Measurements from ENCODE around the gene DNAJC3. TPM values are rescaled to one million over a fixed set of nuclear protein-coding genes. Genes with fewer than 3 reads are reported as not detected.

Gene DNAJC3
- 20.6 TPM for total RNA-seq
- polyA plus RNA-seq (ENCODE audit: insufficient read depth in 1 of 8, insufficient read length in 8 of 8, low replicate concordance in 1 of 8): 10 to 100 TPM; 13.9 to 26.3 (median 18.1) TPM
- long read RNA-seq, donor 1, full-length matches to known transcripts: 4 of 9 reads
- long read RNA-seq, donor 1, partial matches to known transcripts: 5 of 9 reads
- long read RNA-seq, donor 1, other reads (novel, unspliced or antisense): 0 of 9 reads
- long read RNA-seq, donor 2: 0 reads
- long read RNA-seq, donor 3, full-length matches to known transcripts: 8 of 8 reads
- long read RNA-seq, donor 3, partial matches to known transcripts: 0 of 8 reads
- long read RNA-seq, donor 3, other reads (novel, unspliced or antisense): 0 of 8 reads
- long read RNA-seq, donor 4, full-length matches to known transcripts: 1 of 1 reads
- long read RNA-seq, donor 4, partial matches to known transcripts: 0 of 1 reads
- long read RNA-seq, donor 4, other reads (novel, unspliced or antisense): 0 of 1 reads
- long read RNA-seq, donor 5, full-length matches to known transcripts: 11 of 16 reads
- long read RNA-seq, donor 5, partial matches to known transcripts: 5 of 16 reads
- long read RNA-seq, donor 5, other reads (novel, unspliced or antisense): 0 of 16 reads
- long read RNA-seq, donor 6, full-length matches to known transcripts: 1 of 1 reads
- long read RNA-seq, donor 6, partial matches to known transcripts: 0 of 1 reads
- long read RNA-seq, donor 6, other reads (novel, unspliced or antisense): 0 of 1 reads
- long read RNA-seq, donor 7, full-length matches to known transcripts: 3 of 43 reads
- long read RNA-seq, donor 7, partial matches to known transcripts: 23 of 43 reads
- long read RNA-seq, donor 7, other reads (novel, unspliced or antisense): 17 of 43 reads
- long read RNA-seq, donor 8, full-length matches to known transcripts: 6 of 6 reads
- long read RNA-seq, donor 8, partial matches to known transcripts: 0 of 6 reads
- long read RNA-seq, donor 8, other reads (novel, unspliced or antisense): 0 of 6 reads
- long read RNA-seq, donor 9, full-length matches to known transcripts: 2 of 2 reads
- long read RNA-seq, donor 9, partial matches to known transcripts: 0 of 2 reads
- long read RNA-seq, donor 9, other reads (novel, unspliced or antisense): 0 of 2 reads
- long read RNA-seq, donor 10, full-length matches to known transcripts: 7 of 7 reads
- long read RNA-seq, donor 10, partial matches to known transcripts: 0 of 7 reads
- long read RNA-seq, donor 10, other reads (novel, unspliced or antisense): 0 of 7 reads
- long read RNA-seq, donor 11, full-length matches to known transcripts: 4 of 4 reads
- long read RNA-seq, donor 11, partial matches to known transcripts: 0 of 4 reads
- long read RNA-seq, donor 11, other reads (novel, unspliced or antisense): 0 of 4 reads

GRCh38 chr13:95676762-95677563 is at the start of gene DNAJC3:
TSS of gene DNAJC3 (plus strand) at chr13:95677139. CDS start at chr13:95677256, 117 bp downstream.
- H3K27me3 ChIP-seq (ENCODE audit: control insufficient read depth, insufficient read depth, low read length): no peaks in the 10 kb centered on the region
- DNase-seq: peak; percentile 99
- peak within 1 kb of the TSS; percentile 85 for H3K4me3 ChIP-seq (ENCODE audit: low read length)
- under 1% methylated on average over 89 of the region's 90 CpGs for WGBS (ENCODE audit: insufficient coverage)
- H3K4me1 ChIP-seq (ENCODE audit: control insufficient read depth, insufficient read depth, low read length): peaks cover 3% of the 10 kb centered on the region
- no peaks in the 10 kb centered on the region for H3K36me3 ChIP-seq (ENCODE audit: control insufficient read depth, insufficient read depth, low read length)
- H3K9me3 ChIP-seq (replicated peaks; ENCODE audit: control insufficient read depth, low read depth, low read length): peaks cover under 1% of the 10 kb centered on the region
- peak within 1 kb of the TSS; percentile 96 for H3K27ac ChIP-seq (ENCODE audit: low read length)

GRCh38 chr13:95627590-95627989 is 49.3 kb upstream of the DNAJC3 start:
- H3K4me3 ChIP-seq (ENCODE audit: low read length): no peak overlapping the region
- no peak for DNase-seq
- peaks cover 54% of the 10 kb centered on the region for H3K36me3 ChIP-seq (ENCODE audit: control insufficient read depth, insufficient read depth, low read length)
- 100% methylated on average over 1 of the region's 1 CpG for WGBS (ENCODE audit: insufficient coverage)
- H3K9me3 ChIP-seq (replicated peaks; ENCODE audit: control insufficient read depth, low read depth, low read length): peaks cover 3% of the 10 kb centered on the region
- H3K27me3 ChIP-seq (ENCODE audit: control insufficient read depth, insufficient read depth, low read length): no peaks in the 10 kb centered on the region
- no peaks in the 10 kb centered on the region for H3K4me1 ChIP-seq (ENCODE audit: control insufficient read depth, insufficient read depth, low read length)
- H3K27ac ChIP-seq (ENCODE audit: low read length): no peak overlapping the region

GRCh38 chr13:95628488-95628887 is 48.5 kb upstream of the DNAJC3 start:
- H3K27ac ChIP-seq (ENCODE audit: low read length): no peak overlapping the region
- H3K4me1 ChIP-seq (ENCODE audit: control insufficient read depth, insufficient read depth, low read length): no peaks in the 10 kb centered on the region
- peaks cover 3% of the 10 kb centered on the region for H3K9me3 ChIP-seq (replicated peaks; ENCODE audit: control insufficient read depth, low read depth, low read length)
- no peak for DNase-seq
- H3K36me3 ChIP-seq (ENCODE audit: control insufficient read depth, insufficient read depth, low read length): peaks cover 55% of the 10 kb centered on the region
- H3K4me3 ChIP-seq (ENCODE audit: low read length): no peak overlapping the region
- no peaks in the 10 kb centered on the region for H3K27me3 ChIP-seq (ENCODE audit: control insufficient read depth, insufficient read depth, low read length)
- no CpG with 5 or more reads among the region's 1 CpG for WGBS (ENCODE audit: insufficient coverage)

GRCh38 chr13:95629071-95629470 is 47.9 kb upstream of the DNAJC3 start:
- H3K36me3 ChIP-seq (ENCODE audit: control insufficient read depth, insufficient read depth, low read length): peaks cover 56% of the 10 kb centered on the region
- H3K4me3 ChIP-seq (ENCODE audit: low read length): no peak overlapping the region
- no peak for DNase-seq
- no peak overlapping the region for H3K27ac ChIP-seq (ENCODE audit: low read length)
- H3K27me3 ChIP-seq (ENCODE audit: control insufficient read depth, insufficient read depth, low read length): no peaks in the 10 kb centered on the region
- 67% methylated on average over 3 of the region's 4 CpGs for WGBS (ENCODE audit: insufficient coverage)
- peaks cover 3% of the 10 kb centered on the region for H3K9me3 ChIP-seq (replicated peaks; ENCODE audit: control insufficient read depth, low read depth, low read length)
- H3K4me1 ChIP-seq (ENCODE audit: control insufficient read depth, insufficient read depth, low read length): no peaks in the 10 kb centered on the region

- Histone ChIP-seq H3K27ac (ENCODE audit: low read length) (no peak overlapping the region), H3K36me3 (ENCODE audit: control insufficient read depth, insufficient read depth, low read length) (peaks cover 57% of the 10 kb centered on the region), H3K27me3 (ENCODE audit: control insufficient read depth, insufficient read depth, low read length) (no peaks in the 10 kb centered on the region), H3K9me3 (replicated peaks; ENCODE audit: control insufficient read depth, low read depth, low read length) (peaks cover 3% of the 10 kb centered on the region), H3K4me3 (ENCODE audit: low read length) (no peak overlapping the region), H3K4me1 (ENCODE audit: control insufficient read depth, insufficient read depth, low read length) (no peaks in the 10 kb centered on the region)
- WGBS (ENCODE audit: insufficient coverage): no CpG with 5 or more reads among the region's 3 CpGs
- no peak for DNase-seq
Measured at GRCh38 chr13:95630593-95630992, 46.3 kb upstream of the DNAJC3 start.

GRCh38 chr13:95636853-95637252 is 40.1 kb upstream of the DNAJC3 start:
- DNase-seq: no peak
- peaks cover 36% of the 10 kb centered on the region for H3K36me3 ChIP-seq (ENCODE audit: control insufficient read depth, insufficient read depth, low read length)
- H3K9me3 ChIP-seq (replicated peaks; ENCODE audit: control insufficient read depth, low read depth, low read length): no peaks in the 10 kb centered on the region

GRCh38 chr13:95641291-95642027 is 35.5 kb upstream of the DNAJC3 start:
- Histone ChIP-seq H3K27ac (ENCODE audit: low read length) (no peak overlapping the region), H3K36me3 (ENCODE audit: control insufficient read depth, insufficient read depth, low read length) (peaks cover 10% of the 10 kb centered on the region), H3K27me3 (ENCODE audit: control insufficient read depth, insufficient read depth, low read length) (peaks cover 7% of the 10 kb centered on the region), H3K4me1 (ENCODE audit: control insufficient read depth, insufficient read depth, low read length) (peaks cover 18% of the 10 kb centered on the region), H3K9me3 (replicated peaks; ENCODE audit: control insufficient read depth, low read depth, low read length) (no peaks in the 10 kb centered on the region), H3K4me3 (ENCODE audit: low read length) (peak overlapping the region; percentile 46)
- DNase-seq: peak; percentile 53
- WGBS (ENCODE audit: insufficient coverage): 8% methylated on average over 55 of the region's 58 CpGs

More at GRCh38 chr13:95636853-95637252, 40.1 kb upstream of the DNAJC3 start:
- H3K27me3 ChIP-seq (ENCODE audit: control insufficient read depth, insufficient read depth, low read length): peaks cover 3% of the 10 kb centered on the region
- no peak overlapping the region for H3K4me3 ChIP-seq (ENCODE audit: low read length)
- H3K4me1 ChIP-seq (ENCODE audit: control insufficient read depth, insufficient read depth, low read length): peaks cover 6% of the 10 kb centered on the region
- H3K27ac ChIP-seq (ENCODE audit: low read length): no peak overlapping the region

- peaks cover 8% of the 10 kb centered on the region for H3K36me3 ChIP-seq (ENCODE audit: control insufficient read depth, insufficient read depth, low read length)
- H3K27me3 ChIP-seq (ENCODE audit: control insufficient read depth, insufficient read depth, low read length): peaks cover 7% of the 10 kb centered on the region
- peak overlapping the region; percentile 46 for H3K4me3 ChIP-seq (ENCODE audit: low read length)
- H3K4me1 ChIP-seq (ENCODE audit: control insufficient read depth, insufficient read depth, low read length): peaks cover 18% of the 10 kb centered on the region
- H3K9me3 ChIP-seq (replicated peaks; ENCODE audit: control insufficient read depth, low read depth, low read length): no peaks in the 10 kb centered on the region
- no peak overlapping the region for H3K27ac ChIP-seq (ENCODE audit: low read length)
- WGBS (ENCODE audit: insufficient coverage): 4% methylated on average over 33 of the region's 35 CpGs
- DNase-seq: peak; percentile 60
Measured at GRCh38 chr13:95642028-95642621, 34.8 kb upstream of the DNAJC3 start.
